Kasumi-1 (cell line): Measurements from ENCODE around the gene HIPK1.
A peak's percentile ranks its signal among the peaks of the same experiment; 100 is the strongest.

Experiments used
- DNase-seq, 2 experiments: peaks; one replicate each; lab custom pipeline; 2025; lab: John Stamatoyannopoulos, UW

HIPK1 gene

DNA sequence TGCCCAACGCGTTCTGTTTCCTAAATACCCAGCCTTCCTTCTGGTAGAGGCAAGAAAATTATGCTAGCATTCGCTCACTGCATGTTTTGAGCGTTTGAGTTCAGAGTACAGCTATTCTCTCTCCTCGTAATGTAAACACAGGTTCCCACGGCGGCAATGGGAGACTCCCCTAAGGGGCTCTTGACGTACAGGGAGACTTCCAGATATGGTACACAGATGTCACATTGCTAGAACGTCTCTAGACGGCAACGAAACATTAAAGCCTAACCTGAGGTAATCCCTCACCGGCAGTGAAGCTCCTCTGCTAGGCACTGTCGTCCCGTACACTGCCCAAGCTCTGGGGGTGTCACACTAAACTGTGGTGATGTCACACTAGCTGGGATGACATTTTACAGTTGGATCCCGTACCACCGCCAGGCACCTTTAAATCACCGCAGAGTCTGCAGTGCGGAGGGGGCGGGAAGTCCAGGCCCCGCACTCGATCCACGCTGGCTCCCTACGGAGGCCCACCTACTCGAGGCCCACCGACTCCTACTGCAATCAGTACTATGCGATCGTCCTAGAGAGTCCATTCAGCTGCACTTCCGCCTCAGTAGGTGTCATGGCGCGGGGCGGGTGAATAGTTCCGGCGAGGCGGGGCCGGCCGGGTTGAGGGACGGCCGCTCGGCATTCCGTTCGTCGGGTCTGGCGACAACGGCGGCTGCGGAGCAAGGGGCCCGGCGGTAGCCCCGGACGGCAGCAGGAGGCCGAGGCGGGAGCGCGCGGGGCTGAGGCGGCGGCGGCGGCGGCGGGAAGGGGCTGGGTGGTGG lies at the start of gene HIPK1:
TSS of gene HIPK1 (plus strand) at position 384 of the 809 bp plus-strand sequence.
- peak; percentile 88 for DNase-seq

DNA sequence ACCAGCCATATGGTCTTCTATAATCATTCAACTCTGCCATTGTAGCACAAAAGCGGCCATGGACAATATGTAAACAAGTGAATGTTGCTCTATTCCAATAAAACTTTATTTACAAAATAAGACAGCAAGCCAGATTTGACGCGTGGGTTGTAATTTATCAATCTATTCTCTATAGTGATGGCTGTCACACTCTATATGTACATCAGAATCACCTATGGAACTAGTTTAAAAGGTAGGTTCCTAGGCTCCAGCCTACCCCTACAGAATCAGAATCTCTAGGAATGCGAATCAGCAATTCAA lies 49.4 kb upstream of the HIPK1 start:
- no peak for DNase-seq

DNA sequence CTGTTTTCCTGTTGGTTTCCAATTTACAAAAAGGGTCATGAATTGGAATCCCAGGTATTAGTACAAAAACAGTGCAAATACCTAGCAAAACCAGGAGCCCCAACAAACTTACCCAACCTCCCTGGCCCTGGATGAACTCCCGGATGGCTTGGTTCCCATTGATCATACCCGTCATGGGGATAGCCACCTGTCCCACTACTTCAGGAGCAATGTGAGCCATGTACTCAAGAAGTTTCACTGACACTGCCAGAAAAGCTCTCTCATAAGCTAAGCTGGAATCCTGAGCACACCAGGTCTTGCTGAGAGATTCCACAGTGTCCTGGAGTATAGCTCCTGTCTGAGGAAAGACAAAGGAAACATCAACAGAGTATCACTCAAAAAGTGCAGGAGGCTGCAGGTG lies 47.5 kb upstream of the HIPK1 start:
- no peak for DNase-seq

DNA sequence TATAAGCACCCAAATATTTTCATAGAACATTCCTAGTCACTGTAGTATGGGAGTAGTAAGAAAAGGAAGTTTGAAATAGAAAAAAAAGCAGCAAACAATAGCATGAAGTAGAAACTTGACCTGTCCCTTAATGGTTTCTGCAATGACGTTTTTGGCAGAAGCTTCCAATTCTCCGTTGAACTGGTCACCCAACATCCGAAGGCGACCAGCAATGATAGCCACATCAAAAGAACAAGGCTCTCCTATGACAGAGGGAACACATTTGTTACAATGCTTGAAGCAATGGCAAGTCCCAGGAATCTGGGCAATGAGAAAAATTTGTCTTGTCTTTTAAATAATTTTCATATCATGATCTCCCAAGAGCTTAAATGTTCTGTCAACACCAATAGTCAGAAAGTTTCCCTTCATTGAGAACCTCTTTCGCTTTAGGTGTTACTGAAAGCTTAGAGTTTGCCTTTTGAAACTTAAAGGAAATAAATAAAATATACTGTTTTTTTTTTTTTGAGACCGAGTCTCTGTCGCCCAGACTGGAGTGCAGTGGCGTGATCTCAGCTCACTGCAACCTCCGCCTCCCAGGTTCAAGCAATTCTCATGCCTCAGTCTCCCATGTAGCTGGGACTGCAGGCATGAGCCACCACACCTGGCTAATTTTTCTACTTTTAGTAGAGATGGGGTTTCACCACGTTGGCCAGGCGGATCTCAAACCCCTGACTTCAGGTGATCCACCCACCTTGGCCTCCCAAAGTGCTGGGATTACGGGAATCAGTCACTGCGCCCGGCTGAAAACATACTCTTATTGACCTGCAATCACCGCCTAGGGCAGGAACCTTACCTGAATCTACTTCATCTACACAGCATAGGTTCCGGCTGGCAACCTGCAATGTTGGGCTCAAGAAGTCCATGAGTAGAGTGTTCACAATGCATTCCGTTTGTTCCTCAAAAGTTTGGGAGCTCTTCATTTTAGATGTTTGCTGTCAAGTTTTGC lies 42.4 kb upstream of the HIPK1 start:
- DNase-seq, result no peak

DNA sequence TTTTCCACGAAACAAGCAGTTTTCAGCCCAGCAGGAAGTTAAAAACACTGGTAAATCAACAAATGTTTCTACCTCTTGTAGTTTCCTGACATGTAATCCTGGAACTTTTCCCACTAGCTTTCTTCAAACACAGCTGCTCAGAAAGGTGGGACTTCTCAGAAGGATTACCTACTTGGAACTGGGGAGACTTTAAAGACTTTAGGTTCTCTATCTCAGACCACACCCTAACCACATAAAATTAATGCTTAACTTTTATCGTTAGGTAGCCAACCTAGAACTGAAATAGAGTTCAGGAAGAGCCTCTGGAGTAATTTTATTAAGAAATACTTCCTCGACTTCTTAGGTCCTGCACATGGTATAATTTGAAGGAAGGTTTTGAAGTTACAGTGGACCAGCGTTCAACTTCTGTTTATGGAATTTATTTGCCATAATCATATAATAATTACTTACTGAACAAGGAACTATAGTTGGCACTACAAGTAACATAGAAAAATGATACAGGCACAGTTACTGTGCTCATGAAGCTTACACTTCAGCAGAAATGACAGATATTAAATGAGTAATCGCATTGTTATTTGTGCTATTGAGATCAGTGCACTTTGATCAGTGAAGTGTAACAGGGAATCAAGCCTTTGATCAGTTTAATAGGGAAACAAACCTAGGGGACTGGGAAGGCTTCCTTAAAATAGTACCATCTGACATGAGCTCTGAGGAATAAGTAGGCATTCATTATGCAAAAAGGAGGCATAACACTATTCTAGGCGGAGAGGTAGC lies 41.5 kb upstream of the HIPK1 start, which contains the start of gene BCL2L15:
TSS of gene BCL2L15 (minus strand) at position 180 of the 774 bp plus-strand sequence. CDS start 206 bp downstream, outside the sequence.
- DNase-seq, result no peak

DNA sequence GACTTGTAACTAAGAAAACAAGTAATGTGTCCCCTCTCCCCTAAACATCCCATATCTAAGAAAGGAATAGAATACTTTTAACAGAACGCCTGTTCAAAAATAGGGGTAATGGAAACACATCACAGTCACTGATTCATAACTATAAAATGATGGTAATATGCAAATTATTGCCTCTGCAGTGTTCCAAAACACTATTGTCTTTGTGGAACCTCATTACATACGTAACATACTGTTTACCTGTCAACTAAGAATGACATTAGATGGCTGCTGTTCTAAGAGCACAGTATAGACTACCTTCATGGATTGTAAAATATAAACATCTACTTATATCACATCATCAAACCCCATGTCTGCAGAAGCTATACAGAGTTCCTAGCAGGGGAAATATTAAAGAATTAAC lies 38.3 kb upstream of the HIPK1 start:
- no peak for DNase-seq

DNA sequence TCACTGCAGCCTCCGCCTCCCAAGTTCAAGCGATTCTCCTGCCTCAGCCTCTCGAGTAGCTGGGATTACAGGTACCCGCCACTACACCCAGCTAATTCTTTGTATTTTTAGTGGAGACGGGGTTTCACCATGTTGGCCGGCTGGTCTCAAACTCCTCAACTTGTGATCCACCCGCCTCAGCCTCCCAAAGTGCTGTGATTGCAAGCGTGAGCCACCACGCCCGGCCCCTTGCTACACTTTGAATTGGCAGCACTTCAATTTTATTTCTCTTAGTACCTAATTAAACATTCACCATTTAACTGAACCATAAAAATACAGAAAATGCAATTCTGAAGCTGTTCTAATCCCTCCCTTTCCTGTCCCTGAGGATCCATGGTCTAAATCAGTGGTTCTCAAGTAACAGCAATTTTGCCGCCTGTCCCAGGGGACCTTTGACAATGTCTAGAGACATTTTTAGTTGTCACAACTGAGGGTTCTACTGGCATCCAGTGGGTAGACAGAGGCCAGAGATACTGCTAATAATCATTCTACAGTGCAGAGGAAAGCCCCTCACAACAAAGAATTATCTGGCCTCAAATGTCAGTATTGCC lies 37.4 kb upstream of the HIPK1 start:
- DNase-seq, result no peak

DNA sequence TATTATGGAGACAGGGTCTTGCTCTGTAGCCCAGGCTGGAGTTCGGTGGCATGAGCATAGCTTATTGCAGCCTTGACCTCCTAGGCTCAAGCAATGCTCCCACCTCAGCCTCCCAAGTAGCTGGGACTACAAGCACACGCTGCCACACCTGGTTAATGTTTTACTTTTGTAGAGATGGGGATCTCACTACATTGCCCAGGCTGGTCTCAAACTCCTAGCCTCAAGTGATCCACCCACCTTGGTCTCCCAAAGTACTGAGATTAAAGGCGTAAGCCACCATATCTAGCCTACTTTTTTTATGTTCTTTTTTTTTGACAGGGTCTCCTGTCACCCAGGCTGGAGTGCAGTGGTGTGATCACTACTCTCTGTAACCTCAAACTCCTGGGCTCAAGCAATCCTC lies 35.9 kb upstream of the HIPK1 start:
- DNase-seq, result no peak

DNA sequence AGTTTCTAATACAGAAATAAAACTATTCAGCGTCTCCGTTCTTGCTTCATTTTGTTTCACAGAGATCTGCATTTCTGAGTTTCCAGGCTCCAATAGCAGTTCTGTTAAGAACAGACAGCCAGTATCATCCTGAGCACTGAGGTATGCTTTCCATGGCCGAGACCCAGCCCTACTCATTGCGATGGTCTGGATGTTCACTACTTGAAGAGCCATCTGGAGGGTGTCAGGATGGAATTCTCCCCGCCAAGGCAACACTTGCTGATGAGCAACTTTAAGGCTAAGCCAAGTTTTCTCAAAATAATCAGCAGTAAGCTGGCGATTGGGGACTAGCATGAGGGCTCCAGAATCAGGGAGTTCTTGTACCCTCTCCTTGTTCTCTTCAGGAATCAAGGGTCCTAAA lies 34.0 kb upstream of the HIPK1 start:
- no peak for DNase-seq

DNA sequence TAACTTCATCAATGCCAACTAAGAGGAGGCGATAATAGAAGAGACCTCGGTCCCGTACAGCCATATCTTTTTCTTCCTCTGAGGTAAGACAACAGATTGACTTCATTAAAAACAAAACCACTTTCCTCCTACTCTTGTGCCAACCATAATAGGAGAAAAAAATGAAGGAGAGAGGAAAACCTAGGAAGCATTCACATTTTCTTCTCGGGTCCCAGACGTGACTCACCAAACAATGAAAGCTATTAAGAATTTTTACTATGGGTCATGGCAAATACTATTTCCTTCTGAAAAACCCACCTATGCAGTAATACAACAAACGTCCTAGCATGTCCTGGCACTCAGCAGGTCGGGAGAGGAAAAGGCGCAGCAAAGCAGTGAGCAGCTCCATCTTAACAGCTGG lies 33.2 kb upstream of the HIPK1 start:
- no peak for DNase-seq

DNA sequence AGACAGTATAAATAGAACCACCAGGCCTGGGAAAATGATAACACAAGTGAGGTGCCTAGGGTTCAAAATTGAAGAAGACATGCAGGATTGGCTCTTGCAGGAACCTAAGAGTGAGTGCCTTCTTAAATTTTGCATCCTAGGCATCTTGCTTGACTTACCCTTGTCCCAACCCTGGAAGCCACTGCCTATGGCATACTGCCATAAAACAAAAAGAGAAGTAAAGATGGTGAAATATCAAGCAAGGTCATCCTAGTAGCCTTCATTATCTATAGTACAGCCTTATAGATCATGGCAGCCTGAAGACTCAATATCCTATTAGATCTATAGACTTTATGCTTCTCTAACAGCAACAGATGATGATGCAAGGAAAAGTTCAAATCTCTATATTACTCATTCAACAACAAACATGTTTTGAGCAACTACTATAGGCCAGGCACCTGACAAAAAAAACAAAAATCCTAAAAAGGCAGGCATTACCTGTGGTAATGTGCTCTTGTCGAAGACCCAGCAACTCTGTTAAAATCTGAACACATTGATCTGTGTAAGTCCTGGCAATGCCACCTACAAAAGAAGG lies 30.8 kb upstream of the HIPK1 start:
- peak in 1 of 2 experiments; percentile 9 for DNase-seq

DNA sequence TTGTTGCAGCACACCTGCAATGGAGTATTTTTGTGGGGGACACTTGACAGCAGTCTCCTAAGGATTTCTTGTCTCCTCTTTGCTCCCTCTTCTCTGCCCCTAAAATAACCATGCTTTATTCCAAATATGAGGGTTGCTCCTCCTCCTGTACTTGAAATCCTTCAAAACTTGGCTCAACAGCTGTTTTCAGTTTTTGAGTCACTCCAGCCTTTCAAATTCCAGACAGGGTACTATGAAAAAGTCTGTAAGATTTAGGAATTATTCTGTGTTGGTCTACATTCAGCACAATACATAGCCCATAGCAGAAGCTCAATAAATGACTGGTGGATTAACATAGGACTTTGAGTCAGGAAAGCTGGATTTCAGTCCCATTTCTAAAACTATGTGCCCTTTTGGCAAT lies 30.0 kb upstream of the HIPK1 start:
- no peak for DNase-seq

DNA sequence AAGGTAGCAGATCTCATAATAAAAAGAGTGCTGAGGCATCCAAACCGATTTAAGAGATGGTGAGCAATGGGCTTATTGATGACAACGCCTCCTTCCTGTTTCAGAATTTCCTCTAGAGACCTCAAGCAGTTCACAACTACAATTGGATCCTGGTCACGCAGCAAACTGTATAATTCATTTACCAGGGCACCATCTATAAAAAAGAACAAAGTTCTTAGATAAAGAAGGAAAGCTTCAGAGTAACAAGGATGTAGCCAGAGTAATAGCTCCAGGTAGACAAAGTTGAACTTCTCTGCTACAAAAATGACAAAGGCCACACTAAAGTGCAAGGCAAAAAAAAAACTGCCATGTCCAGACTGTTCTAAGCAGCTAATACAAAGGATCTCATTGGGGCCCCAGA lies 27.9 kb upstream of the HIPK1 start:
- DNase-seq, result peak; percentile 28 to 34

DNA sequence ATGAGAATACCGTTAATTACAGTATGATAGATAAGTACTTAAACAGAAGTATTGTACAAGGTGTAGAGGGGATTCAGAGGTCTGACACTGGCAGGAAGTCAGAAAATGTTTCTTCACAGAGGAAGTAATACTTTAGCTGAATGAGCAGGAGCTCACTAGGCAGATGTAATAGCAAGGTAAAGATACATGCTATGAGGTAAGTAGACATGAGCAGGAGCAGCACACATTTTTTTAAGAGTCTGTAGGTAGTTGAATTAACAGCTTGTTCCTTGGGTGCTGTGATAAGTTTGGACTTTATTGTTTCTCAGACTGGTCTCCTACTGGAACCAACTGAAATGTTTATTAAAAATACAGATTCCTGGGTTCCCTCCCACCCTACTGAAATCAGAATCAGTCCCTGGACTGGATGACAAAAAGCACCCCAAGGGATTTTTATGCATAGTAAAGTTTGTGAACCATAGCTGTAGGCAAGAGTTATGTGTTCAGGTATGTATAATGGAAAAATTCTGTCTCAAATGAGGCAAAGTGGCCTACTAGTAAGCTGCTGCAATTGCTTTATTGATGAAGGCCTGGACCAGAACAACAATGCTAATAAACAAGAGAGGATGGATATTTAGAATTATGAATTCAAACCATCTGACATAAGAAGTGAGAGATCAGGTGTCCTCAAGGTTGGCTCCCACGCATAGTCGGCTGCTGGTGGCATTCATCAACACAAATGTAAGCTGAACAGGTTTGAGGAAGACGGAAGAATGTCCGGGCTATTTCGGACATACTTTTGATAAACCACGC lies 25.4 kb upstream of the HIPK1 start:
- no peak for DNase-seq

DNA sequence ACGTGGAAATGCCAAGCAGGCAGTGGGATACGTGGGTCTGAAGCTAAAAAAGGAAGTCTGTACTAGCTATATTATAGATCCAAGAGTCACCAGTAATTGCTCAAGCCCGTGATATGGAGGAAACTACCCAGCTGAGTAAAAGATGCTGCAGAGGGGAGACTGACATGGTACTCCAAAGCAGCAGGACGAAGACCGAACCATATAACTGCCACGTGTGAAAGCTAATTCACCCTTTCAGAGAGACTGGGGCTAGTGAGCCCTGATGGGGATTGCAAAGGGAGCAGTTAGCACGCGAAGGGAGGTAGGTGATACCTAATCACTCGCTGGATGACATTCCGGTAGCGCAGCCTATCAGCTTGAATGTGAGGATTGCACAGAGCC lies 24.8 kb upstream of the HIPK1 start:
- DNase-seq, result peak in 1 of 2 experiments; percentile 61

DNA sequence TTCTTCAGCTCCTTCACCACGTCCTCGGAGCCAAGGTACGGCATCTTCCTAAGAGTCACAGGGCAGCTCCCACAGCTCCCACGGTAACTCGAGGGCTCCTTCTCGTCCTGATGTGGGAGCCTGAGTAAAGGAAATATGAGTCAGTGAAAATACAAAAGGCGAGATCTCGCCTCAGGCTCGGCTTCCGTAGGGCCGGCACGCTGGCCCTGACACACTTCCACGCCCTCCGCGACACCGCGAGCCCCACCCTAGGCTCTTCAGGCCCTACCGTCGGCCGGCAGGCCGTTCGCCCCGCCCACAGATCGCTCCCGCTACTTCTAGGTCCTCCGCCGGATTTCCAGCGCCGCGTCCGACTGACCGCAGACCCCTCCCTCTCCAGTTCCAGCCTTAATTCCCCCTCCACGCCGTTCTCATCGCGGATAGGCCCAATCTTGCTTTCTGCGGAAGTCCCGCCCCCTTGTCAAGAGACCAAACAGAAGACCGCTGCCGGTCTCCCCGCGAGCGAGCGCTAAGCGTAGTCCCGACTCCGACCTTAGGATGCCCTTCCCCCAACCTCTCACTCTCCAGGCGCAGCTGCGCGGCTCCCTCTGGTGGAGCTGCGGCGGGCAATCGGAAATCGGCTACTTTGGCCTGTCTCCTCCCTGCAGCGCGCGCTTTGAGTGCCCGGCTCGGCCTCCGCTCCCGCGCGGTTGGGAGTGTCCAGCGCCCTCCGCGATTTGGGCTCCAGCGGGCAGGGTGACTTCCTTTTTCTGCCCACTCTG lies 24.3 kb upstream of the HIPK1 start, which contains the start of the genes AP4B1 and DCLRE1B:
TSS of gene AP4B1 (minus strand) at position 126 of the 761 bp plus-strand sequence. CDS start at position 44, 82 bp downstream.
TSS of gene DCLRE1B (plus strand) at position 653 of the 761 bp plus-strand sequence. CDS start 261 bp downstream, outside the sequence.
- DNase-seq, result peak; percentile 99 to 100

DNA sequence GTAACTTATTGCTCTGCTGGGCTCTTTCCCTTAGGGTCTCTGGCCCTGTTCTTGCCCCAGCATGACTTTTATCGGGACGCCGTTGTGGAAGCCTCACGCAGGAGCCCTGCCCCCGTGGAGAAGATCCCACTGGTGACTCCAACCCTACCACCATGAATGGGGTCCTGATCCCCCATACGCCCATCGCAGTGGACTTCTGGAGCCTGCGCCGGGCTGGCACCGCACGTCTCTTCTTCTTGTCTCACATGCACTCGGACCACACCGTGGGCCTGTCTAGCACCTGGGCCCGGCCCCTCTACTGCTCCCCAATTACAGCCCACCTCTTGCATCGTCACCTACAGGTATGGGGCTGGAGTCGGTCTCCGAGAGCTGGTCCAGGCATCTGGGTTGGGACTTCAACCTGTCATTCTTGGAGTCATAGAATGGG lies 23.7 kb upstream of the HIPK1 start:
- no peak for DNase-seq

DNA sequence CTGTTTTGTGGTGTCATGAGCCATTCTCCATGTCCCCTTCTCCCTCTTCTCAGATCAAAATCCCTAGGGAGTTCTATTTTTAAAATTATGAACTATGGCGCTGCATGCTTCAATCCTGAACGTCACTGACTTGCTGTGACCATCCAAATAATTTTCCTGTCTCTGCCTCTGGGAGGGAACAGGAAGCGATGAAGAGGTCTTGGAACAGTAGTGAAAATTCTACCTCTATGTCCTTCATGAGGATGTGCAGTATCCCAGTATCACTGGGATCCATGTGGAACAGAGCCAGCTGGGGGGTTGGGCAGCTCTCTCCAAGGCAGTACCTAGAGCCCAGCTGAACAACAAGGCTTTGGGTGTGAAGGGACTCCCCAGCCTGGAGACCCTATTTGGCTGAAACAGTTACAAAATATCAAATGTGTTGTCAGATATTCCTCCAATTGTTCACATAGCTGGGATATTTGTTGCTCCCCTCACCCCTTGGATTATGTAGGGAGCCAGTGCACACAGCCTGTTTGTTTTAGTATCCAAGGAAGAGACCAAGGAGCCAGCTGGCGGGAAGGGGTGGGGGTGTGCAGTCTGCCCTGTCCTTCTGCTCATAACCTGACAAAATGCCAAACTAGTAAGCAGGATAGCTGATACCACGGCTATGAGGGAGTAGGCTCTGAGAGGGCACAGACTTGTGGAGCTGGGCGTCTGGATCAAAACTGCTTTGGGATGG lies 16.4 kb upstream of the HIPK1 start:
- no peak for DNase-seq

DNA sequence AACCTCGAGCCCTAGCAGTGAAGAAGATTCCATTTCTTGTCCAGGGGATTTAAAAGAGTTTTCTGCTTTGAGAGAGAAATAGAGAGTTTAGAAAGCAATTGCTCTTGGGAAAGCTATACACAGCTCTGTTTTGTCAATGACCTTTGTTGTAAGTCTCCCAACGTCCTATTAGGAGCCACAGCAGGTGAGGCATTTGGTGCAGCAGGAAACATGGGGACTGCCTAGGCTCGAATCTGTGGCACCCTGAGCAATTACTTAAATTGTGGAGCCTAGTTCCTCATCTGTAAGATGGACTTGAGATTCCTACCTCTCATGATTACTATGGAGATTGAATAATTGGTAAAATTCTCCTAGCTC lies 15.8 kb upstream of the HIPK1 start:
- DNase-seq, result no peak
